Ovary (tissue), 9 donors: ENCODE results near the gene ARHGEF11. TPM values are rescaled to one million over a fixed set of nuclear protein-coding genes. Genes with fewer than 3 reads are reported as not detected.

Source experiments
- DNase-seq, 5 donors: peaks; one replicate each; pipeline ENCODE4 v3.0.0-alpha.2; 2019 to 2020
- H3K27ac ChIP-seq, 2 donors: fragments of 200-600 bp; one replicate each; pipeline versions ENCODE4 v1.5.1 to v1.8.0; 2019 to 2022
- H3K27me3 ChIP-seq: fragments of 200-600 bp; one replicate; pipeline ENCODE4 v1.8.0; 2022
- H3K36me3 ChIP-seq: fragments of 200-600 bp; sonication (generic); one replicate; pipeline ENCODE4 v1.5.1; 2019
- H3K4me1 ChIP-seq: one replicate; pipeline ENCODE4 v1.8.1; 2013; ENCODE audit warnings: mild to moderate bottlenecking, moderate library complexity; ENCODE audit not compliant: insufficient read depth
- H3K4me3 ChIP-seq: fragments of 200-600 bp; sonication (generic); one replicate; pipeline ENCODE4 v1.5.1; 2017
- H3K9me3 ChIP-seq, 2 donors: fragments of 200-600 bp in 1 of 2; sonication (generic) in 1 of 2; one replicate each; pipeline versions ENCODE4 v1.5.1 to v1.8.1; 2013 to 2019; ENCODE audit warnings: mild to moderate bottlenecking in 1 of 2, moderate library complexity in 1 of 2
- CTCF ChIP-seq, 3 donors: fragments of 450-650 bp in 2 of 3; fragments of 200-600 bp in 1 of 3; IDR thresholded peaks; one replicate each; pipeline versions ENCODE4 v1.5.1 to v1.8.0; 2016 to 2022; ENCODE audit warnings: antibody characterized with exemption in 3 of 3, mild to moderate bottlenecking in 1 of 3
- EP300 ChIP-seq: sonication (generic); formaldehyde crosslinking; IDR thresholded peaks from one replicate; pipeline ENCODE4 v1.6.1; 2017; ENCODE audit warnings: antibody characterized with exemption
- POLR2A ChIP-seq: fragments of 450-650 bp; IDR thresholded peaks from one replicate; pipeline ENCODE4 v1.6.1; 2017; ENCODE audit warnings: antibody characterized with exemption, mild to moderate bottlenecking, moderate library complexity
- WGBS, 3 donors: extraction: QIAGEN DNeasy Blood & Tissue Kit in 1 of 3; methylation state at CpG; one replicate each; pipeline versions ENCODE4 v1.1.5 to v1.1.7; 2013 to 2017; 5-methylcytosine and 5-hydroxymethylcytosine counted together
- intact Hi-C, 4 donors: fragments of 100-400 bp; cut with DNase I; formaldehyde crosslinking; loops; one replicate each; pipeline versions ENCODE4 v1.11.0 to v1.15.1; 2022 to 2023
- polyA plus RNA-seq, 2 donors: library from polyadenylated mRNA; stranded (reverse); fragments of 200-250 nt in 1 of 2; fragments of 350-450 nt in 1 of 2; fragmentation: Illumina TruSeq in 1 of 2; extraction: RNeasy Lipid Tissue Mini Kit (QIAGEN cat#74804) in 1 of 2; gene quantifications; one replicate each; pipeline ENCODE4 v1.2.3, GENCODE V29; 2013 to 2014
- total RNA-seq, 7 donors: library from RNA; depleted of rRNA in 2 of 7; stranded (reverse); fragments of >200 nt in 2 of 7; fragmentation: NEBNext Ultra II Directional in 3 of 7; extraction: Animal tissue kit (Norgen Biotek cat#: 25700) in 3 of 7; gene quantifications; one replicate each; pipeline versions ENCODE4 v1.1.0 to v1.2.4, GENCODE V29; 2016 to 2023
- donor health status: DM: no; HTN: no; CAD: no; lungs with moderate emphysema.
- donor health status: DM: no; HTN: no; CAD: no.
- donor health status: Bipolar disorder and iron deficiency.
- donor health status: DM: yes; HTN: yes; CAD: no.
- donor health status: DM: no; HTN: no; CAD: no.
- donor health status: DM: yes; HTN: yes; CAD: no.

ARHGEF11 gene
- total and polyA plus RNA-seq, 9 donors = 14.3 to 43.9 (median 26.8) TPM

DNA sequence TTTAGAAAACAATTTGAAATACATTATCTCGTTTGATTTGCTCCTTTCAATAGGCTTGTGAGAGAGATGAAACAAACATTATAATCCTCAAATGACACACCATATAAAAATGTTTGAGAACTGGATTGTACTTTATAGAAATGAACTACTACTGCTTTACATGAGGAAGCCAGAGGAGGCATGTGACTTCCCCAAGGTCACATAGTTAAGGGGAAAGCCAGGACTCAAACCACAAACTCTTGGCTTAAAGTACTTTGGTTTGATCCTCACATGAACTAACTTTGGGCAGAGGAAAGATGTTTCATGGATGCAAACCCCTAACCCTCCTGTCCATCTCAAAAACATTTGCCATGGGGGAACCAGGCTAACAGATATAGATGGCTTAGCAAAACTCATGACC is 4.7 kb downstream of the ARHGEF11 start:
- 30 to 39% (median 37%) methylated on average over 1 of the region's 1 CpG for WGBS, 3 donors
- peaks cover 27% of the 10 kb centered on the region for H3K4me1 ChIP-seq
- intact Hi-C loops = no loop called here
- H3K36me3 ChIP-seq = no peaks in the 10 kb centered on the region
- H3K9me3 ChIP-seq = no peaks in the 10 kb centered on the region
- no peak overlapping the region for H3K4me3 ChIP-seq
- DNase-seq = no peak
- no peak overlapping the region for H3K27ac ChIP-seq
- no peaks in the 10 kb centered on the region for H3K27me3 ChIP-seq
- TF ChIP-seq EP300 = no peak
- no peak for TF ChIP-seq POLR2A
- no peak for TF ChIP-seq CTCF (IDR thresholded peaks at IDR 0.05)

DNA sequence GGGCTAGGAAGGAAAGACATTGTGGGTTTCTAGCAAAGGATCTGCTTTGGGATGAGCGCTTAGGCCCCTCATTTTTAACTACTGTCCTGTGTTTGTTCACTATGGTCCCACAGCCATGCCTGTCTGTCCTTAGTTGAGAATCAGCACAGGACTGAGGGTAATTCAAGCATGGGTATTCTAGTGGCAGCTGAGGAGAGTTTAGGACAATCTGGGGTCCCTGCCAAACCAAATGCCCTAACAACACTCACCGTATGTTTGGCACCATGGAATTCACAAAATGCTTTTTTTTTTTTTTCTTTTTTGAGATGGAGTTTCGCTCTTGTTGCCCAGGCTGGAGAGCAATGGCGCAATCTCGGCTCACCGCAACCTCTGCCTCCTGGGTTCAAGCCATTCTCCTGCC is 10.4 kb downstream of the ARHGEF11 start:
- TF ChIP-seq POLR2A (no peak), CTCF (IDR thresholded peaks at IDR 0.05) (no peak), EP300 (no peak)
- no peak for DNase-seq
- Histone ChIP-seq H3K4me1 (peaks cover 5% of the 10 kb centered on the region), H3K36me3 (no peaks in the 10 kb centered on the region), H3K4me3 (no peak overlapping the region), H3K9me3 (no peaks in the 10 kb centered on the region), H3K27ac (no peak overlapping the region), H3K27me3 (no peaks in the 10 kb centered on the region)
- intact Hi-C loops = no loop called here
- WGBS, 3 donors = 95 to 98% (median 96%) methylated on average over 6 of the region's 6 CpGs

DNA sequence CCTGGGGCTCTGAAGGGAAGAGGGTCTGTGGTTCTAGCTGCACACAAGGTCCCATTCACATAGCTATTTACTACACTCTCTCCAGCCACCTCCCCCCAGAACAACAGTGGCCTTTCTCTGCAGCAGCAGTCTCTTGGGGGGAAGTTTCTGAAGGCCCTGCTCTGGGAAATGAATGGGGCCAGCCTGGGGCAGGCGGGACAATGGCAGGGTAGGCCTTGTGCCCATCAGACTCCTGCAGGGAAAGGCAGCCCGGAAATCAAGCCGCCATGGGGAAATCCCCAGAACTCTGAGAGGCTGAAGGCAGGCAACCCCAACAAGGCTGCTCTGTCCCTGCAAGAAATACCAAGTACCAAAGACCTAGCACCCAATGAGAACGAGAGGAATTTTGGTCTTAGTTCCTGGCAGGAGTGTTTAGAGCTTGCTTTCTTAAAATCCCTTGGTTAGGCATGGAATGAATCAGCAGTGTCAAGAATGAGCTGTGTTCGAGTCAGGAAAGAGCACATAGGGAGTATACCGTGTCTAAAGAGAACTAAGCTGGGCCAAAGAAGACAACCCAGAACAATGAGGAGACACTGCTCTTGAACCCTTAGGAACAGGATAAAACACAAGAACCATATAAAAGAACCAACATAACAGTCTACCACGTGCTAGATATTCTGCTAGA is 11.3 kb downstream of the ARHGEF11 start:
- DNase-seq = no peak
- Histone ChIP-seq H3K36me3 (no peaks in the 10 kb centered on the region), H3K4me1 (peaks cover 5% of the 10 kb centered on the region), H3K27me3 (no peaks in the 10 kb centered on the region), H3K9me3 (no peaks in the 10 kb centered on the region), H3K4me3 (no peak overlapping the region), H3K27ac (no peak overlapping the region)
- TF ChIP-seq EP300 (no peak), POLR2A (no peak), CTCF (IDR thresholded peaks at IDR 0.05) (no peak)
- intact Hi-C loops = no loop called here
- 83 to 92% (median 91%) methylated on average over 7 of the region's 7 CpGs for WGBS, 3 donors

DNA sequence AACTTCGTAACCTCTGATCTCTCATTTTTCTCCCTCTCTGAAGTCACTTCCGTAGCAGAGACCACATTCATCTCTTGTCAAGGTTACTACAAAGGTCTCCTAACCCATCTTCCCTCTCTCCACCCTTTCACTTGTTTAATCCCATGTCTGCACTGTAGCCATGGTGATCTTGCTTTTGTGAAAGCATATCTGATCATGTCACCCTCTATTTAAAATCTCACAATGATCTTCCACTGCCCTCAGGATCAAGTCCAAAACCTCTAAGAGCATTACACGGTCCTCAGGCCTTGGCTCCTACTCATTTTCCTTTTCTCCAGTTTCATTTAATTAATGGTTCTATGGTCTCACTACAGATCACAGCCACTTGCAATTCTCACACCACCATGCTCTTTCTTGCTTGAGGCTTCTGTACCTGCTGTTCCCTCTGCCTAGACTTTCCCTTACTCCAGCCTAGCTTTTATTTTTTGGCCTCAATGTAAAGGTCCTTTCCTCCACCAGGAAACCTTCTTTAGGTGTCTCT is 12.1 kb downstream of the ARHGEF11 start:
- TF ChIP-seq CTCF (IDR thresholded peaks at IDR 0.05) = no peak
- no peak for TF ChIP-seq EP300
- TF ChIP-seq POLR2A = no peak
- WGBS, 3 donors = 87 to 89% (median 88%) methylated on average over 3 of the region's 3 CpGs
- H3K9me3 ChIP-seq = no peaks in the 10 kb centered on the region
- no peaks in the 10 kb centered on the region for H3K36me3 ChIP-seq
- intact Hi-C loops = no loop called here
- peaks cover 3% of the 10 kb centered on the region for H3K4me1 ChIP-seq
- H3K27me3 ChIP-seq = no peaks in the 10 kb centered on the region
- H3K27ac ChIP-seq = no peak overlapping the region
- H3K4me3 ChIP-seq = no peak overlapping the region
- no peak for DNase-seq
